Myocyte (in vitro differentiated cells): ENCODE data around the gene NASP. TPM values are rescaled to one million over a fixed set of nuclear protein-coding genes. Genes with fewer than 3 reads are reported as not detected.

Source experiments
- DNase-seq: peaks from one replicate; pipeline ENCODE4 v3.0.0-alpha.2; 2012; ENCODE audit warnings: low read depth
- total RNA-seq: library from RNA; depleted of rRNA; stranded (reverse); fragments of >200 nt; gene quantifications from 2 replicates; pipeline ENCODE4 v1.2.3, GENCODE V29; 2014

The NASP gene
- total RNA-seq, 1 donor from 2014 or later: 32.6 TPM

DNA sequence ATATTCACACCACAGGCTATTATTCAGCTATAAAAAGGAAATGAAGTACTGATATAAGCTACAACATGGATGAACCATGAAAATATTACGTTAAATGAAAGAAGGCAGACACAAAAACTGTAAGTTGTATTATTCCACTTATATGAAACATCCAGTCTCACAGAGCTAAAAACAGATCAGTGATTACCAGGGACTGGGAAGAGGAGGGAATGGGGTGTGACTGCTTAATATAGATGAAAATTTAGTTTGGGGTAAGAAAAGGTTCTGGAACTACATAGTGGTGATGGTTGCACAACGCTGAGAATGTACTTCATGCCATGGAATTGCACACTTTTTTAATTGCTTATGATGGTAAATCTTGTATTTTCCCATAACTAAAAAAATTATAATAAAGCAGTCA lies 83.0 kb downstream of the NASP start:
- no peak for DNase-seq

DNA sequence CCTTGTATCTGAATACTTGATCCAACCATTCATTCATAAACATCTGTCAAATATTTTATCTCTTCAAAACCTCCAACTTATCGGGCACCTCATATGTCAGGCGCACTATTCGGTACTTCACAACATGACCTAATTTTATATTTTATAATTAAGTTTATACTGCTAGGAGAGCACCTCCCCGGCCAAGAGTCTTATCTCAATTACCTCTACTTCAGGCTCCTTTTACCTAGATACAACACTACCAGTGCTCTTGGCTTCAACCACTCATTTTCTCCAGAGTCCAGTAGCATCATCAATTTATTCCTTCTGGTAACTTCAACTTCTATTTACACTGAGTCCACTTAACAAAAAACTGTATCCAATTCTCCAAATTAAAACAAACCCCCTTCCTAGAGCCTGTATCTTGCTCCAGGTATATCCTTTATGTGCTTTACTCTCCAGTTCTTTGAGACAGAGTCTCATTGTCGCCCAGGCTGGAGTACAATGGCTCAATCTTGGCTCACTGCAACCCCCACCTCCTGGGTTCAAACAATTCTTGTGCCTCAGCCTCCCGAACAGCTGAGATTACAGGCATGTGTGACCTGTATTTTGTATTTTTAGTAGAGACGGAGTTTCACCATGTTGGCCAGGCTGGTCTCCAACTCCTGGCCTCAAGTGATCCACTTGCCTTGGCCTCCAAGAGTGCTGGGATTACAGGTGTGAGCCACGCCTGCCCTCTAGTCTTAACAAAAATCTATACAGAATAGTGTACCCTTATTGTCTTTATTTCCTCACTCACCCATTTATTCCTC lies 83.7 kb downstream of the NASP start:
- no peak for DNase-seq

Other genes with a start within 250 kb of the NASP start
- gene TOE1, start 243.9 kb upstream of the NASP start, total RNA-seq: 4.6 and 4.7 TPM in 2 replicates
- gene MUTYH, start 243.6 kb upstream of the NASP start, total RNA-seq: 10.7 and 12.9 TPM in 2 replicates
- 1.1 and 1.7 TPM in 2 replicates for gene TESK2, start 92.9 kb upstream of the NASP start, total RNA-seq
- gene CCDC163, start 84.0 kb upstream of the NASP start, total RNA-seq: 0.62 TPM in 2 replicates
- 3.5 and 6.8 TPM in 2 replicates for gene MMACHC, start 83.7 kb upstream of the NASP start, total RNA-seq
- gene PRDX1, start 62.2 kb upstream of the NASP start, total RNA-seq: 771 and 808 TPM in 2 replicates
- gene AKR1A1, start 33.2 kb upstream of the NASP start, total RNA-seq: 75.2 and 83.6 TPM in 2 replicates
- 0.78 and 1.9 TPM in 2 replicates for gene CCDC17, start 40.0 kb downstream of the NASP start, total RNA-seq
- gene GPBP1L1, start 102.5 kb downstream of the NASP start, total RNA-seq: 131 and 134 TPM in 2 replicates
- gene TMEM69, start 104.1 kb downstream of the NASP start, total RNA-seq: 22.1 and 31.1 TPM in 2 replicates
- 13.7 and 18.4 TPM in 2 replicates for gene IPP, start 166.6 kb downstream of the NASP start, total RNA-seq
- 41.3 and 70.3 TPM in 2 replicates for gene MAST2, start 219.6 kb downstream of the NASP start, total RNA-seq